ENCODE data around the gene ACMSD. TPM values are rescaled to one million over a fixed set of nuclear protein-coding genes. Genes with fewer than 3 reads are reported as not detected.

ACMSD gene
- total and polyA plus RNA-seq, 9 of the 15 experiments (the other 6 are each of a cell fraction or from before 2014, with no cell fraction given): not detected

GRCh38 chr2:134836986-134837385, 1.4 kb upstream of the ACMSD start (continued):
- TF ChIP-seq HBP1 (CRISPR knock-in tag; IDR thresholded peaks at IDR 0.05): no peak

GRCh38 chr2:134839649-134840048, 1.2 kb downstream of the ACMSD start:
- Histone ChIP-seq H2AFZ (ENCODE audit: low read depth, low read length) (no peak overlapping the region), H3K27me3 (ENCODE audit: control insufficient read depth in 2 of 2, insufficient read depth in 2 of 2, low read length in 2 of 2) (peaks cover 0 to 5% of the 10 kb centered on the region in 2 experiments; a peak in 1 of 5 replicates), H4K20me1 (replicated peaks; ENCODE audit: control insufficient read depth, insufficient read depth, low read length) (no peaks in the 10 kb centered on the region), H3K9me3 (replicated peaks; ENCODE audit: control insufficient read depth, insufficient read depth, low read depth, low read length) (no peaks in the 10 kb centered on the region), H3K4me3 (no peak overlapping the region), H3K27ac (ENCODE audit: extremely low read depth, low read depth, low read length) (no peak overlapping the region), H3K4me1 (replicated peaks in 1 of 2; ENCODE audit: control insufficient read depth in 2 of 2, insufficient read depth in 2 of 2, low read length in 2 of 2) (no peaks in the 10 kb centered on the region), H3K9ac (ENCODE audit: insufficient read depth in 1 of 2, low read depth in 2 of 2, low read length in 2 of 2) (no peak overlapping the region), H3K36me3 (ENCODE audit: control insufficient read depth, insufficient read depth, low read length) (no peaks in the 10 kb centered on the region), H3K9me1 (ENCODE audit: control insufficient read depth, insufficient read depth, low read length) (no peaks in the 10 kb centered on the region), H3K4me2 (ENCODE audit: insufficient read depth, low read length) (no peak overlapping the region), H3K79me2 (ENCODE audit: control insufficient read depth, insufficient read depth, low read length) (no peaks in the 10 kb centered on the region)
- POLR2A ChIA-PET: no interaction called here
- CTCF ChIA-PET (ENCODE audit: low intra/inter-chr PET ratio): no interaction called here
- 3% methylated on average over 2 of the region's 2 CpGs for WGBS (ENCODE audit: insufficient coverage, low coverage, missing lambda C conversion rate)
- in situ Hi-C loops (cut with MboI): no loop called here
- DNase-seq (ENCODE audit: extremely low read depth in 1 of 4, low spot score in 3 of 4) (no peak), FAIRE-seq (no peak), ATAC-seq (no peak)
- no TSS peak for BruUV-seq (replicated peaks)
- intact Hi-C loops (cut with micrococcal nuclease): no loop called here
- TF ChIP-seq LEF1 (IDR thresholded peaks at IDR 0.05): no peak
- no peak for TF ChIP-seq ZNF217 (CRISPR knock-in tag; IDR thresholded peaks at IDR 0.05)
- no peak for TF ChIP-seq MTA1 (IDR thresholded peaks at IDR 0.05; ENCODE audit: borderline replicate concordance)
- TF ChIP-seq MBD1 (CRISPR knock-in tag; IDR thresholded peaks at IDR 0.05): no peak
- TF ChIP-seq HES1 (IDR thresholded peaks at IDR 0.05; ENCODE audit: low read depth): no peak
- TF ChIP-seq SRSF7 (optimal IDR thresholded peaks at IDR 0.05; ENCODE audit: low read depth, low read length): no peak
- TF ChIP-seq ZBTB9 (CRISPR knock-in tag; IDR thresholded peaks at IDR 0.05): no peak
- no peak for TF ChIP-seq ZNF511 (CRISPR knock-in tag; IDR thresholded peaks at IDR 0.05)
- TF ChIP-seq PTBP1 (IDR thresholded peaks at IDR 0.05; ENCODE audit: low read depth, low read length): no peak
- TF ChIP-seq, protein P1, sequence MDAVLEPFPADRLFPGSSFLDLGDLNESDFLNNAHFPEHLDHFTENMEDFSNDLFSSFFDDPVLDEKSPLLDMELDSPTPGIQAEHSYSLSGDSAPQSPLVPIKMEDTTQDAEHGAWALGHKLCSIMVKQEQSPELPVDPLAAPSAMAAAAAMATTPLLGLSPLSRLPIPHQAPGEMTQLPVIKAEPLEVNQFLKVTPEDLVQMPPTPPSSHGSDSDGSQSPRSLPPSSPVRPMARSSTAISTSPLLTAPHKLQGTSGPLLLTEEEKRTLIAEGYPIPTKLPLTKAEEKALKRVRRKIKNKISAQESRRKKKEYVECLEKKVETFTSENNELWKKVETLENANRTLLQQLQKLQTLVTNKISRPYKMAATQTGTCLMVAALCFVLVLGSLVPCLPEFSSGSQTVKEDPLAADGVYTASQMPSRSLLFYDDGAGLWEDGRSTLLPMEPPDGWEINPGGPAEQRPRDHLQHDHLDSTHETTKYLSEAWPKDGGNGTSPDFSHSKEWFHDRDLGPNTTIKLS (IDR thresholded peaks at IDR 0.05; ENCODE audit: borderline replicate concordance, low read depth): no peak
- TF ChIP-seq ZKSCAN1 (IDR thresholded peaks at IDR 0.05; ENCODE audit: low read depth, low read length): no peak
- no peak for TF ChIP-seq U2AF1 (optimal IDR thresholded peaks at IDR 0.05; ENCODE audit: low read depth, low read length)
- TF ChIP-seq RAD51 (IDR thresholded peaks at IDR 0.05; ENCODE audit: borderline replicate concordance, low read depth): no peak
